PC-9 (cell line): ENCODE measurements around the gene SRPX.

Experiments
- EZH2 ChIP-seq: fragments of 200-600 bp; sonication (generic); IDR thresholded peaks from 2 replicates; pipeline ENCODE4 v1.8.0; 2017; ENCODE audit warnings: antibody characterized with exemption, low read depth
- TF ChIP-seq, protein P1 (sequence below): fragments of 200-600 bp; sonication (generic); conservative IDR thresholded peaks from 2 replicates; pipeline ENCODE4 v1.6.1; 2017; ENCODE audit warnings: mixed run types, antibody characterized with exemption, mild to moderate bottlenecking, moderate library complexity

DNA sequence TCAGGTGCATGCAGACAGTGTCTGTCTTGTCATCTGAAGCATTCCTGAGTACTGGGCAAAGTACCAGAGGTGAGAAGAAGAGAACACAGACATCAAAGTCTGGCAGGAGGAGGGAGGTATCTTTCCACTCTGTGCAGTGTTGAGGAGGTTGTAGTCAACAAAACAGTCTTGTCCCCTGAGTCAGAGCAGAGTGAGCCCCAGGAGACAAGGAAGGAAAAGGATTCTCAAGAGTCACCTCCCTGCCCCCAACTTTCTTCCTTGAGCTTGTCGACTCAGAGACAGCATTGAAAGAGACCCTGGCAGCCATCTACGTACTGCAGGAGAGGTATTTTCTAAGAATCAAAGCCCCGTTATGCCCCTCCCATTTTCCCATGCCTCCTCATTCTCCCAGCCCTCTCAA, 4.4 kb upstream of the SRPX start:
- TF ChIP-seq, protein P1, sequence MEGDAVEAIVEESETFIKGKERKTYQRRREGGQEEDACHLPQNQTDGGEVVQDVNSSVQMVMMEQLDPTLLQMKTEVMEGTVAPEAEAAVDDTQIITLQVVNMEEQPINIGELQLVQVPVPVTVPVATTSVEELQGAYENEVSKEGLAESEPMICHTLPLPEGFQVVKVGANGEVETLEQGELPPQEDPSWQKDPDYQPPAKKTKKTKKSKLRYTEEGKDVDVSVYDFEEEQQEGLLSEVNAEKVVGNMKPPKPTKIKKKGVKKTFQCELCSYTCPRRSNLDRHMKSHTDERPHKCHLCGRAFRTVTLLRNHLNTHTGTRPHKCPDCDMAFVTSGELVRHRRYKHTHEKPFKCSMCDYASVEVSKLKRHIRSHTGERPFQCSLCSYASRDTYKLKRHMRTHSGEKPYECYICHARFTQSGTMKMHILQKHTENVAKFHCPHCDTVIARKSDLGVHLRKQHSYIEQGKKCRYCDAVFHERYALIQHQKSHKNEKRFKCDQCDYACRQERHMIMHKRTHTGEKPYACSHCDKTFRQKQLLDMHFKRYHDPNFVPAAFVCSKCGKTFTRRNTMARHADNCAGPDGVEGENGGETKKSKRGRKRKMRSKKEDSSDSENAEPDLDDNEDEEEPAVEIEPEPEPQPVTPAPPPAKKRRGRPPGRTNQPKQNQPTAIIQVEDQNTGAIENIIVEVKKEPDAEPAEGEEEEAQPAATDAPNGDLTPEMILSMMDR: no peak
- no peak for TF ChIP-seq EZH2
